Peyer's patch (tissue), 4 donors: ENCODE measurements around the gene GRIFIN.

Source experiments
- CTCF ChIP-seq, 6 experiments: fragments of 450-650 bp in 4 of 6; fragments of 200-600 bp in 2 of 6; sonication (generic) in 1 of 6; IDR thresholded peaks; one replicate each; pipeline ENCODE4 v1.5.1; 2017 to 2019; ENCODE audit warnings: antibody characterized with exemption in 6 of 6, mild to moderate bottlenecking in 3 of 6, moderate library complexity in 1 of 6
- POLR2A ChIP-seq, 2 donors: fragments of 450-650 bp; IDR thresholded peaks; one replicate each; pipeline ENCODE4 v1.5.1; 2017; ENCODE audit warnings: antibody characterized with exemption in 2 of 2, mild to moderate bottlenecking in 2 of 2, moderate library complexity in 2 of 2

- TF ChIP-seq CTCF (IDR thresholded peaks at IDR 0.05) (no peak), POLR2A (IDR thresholded peaks at IDR 0.05) (no peak)
Measured at GRCh38 chr7:2475678-2476015, 551 bp downstream of the GRIFIN start.
